Prostate gland (tissue), 2 donors: ENCODE results near the gene IDUA.

Source experiments
- CTCF ChIP-seq, 4 experiments: fragments of 200-600 bp in 2 of 4; fragments of 450-650 bp in 2 of 4; sonication (generic) in 2 of 4; IDR thresholded peaks; 1 replicate in 3 of 4; 2 replicates in 1 of 4; pipeline ENCODE4 v1.5.1; 2016 to 2019; ENCODE audit warnings: antibody characterized with exemption in 4 of 4, mild to moderate bottlenecking in 2 of 4, moderate library complexity in 2 of 4
- POLR2A ChIP-seq: fragments of 450-650 bp; IDR thresholded peaks from one replicate; pipeline ENCODE4 v1.6.1; 2016; ENCODE audit warnings: antibody characterized with exemption, mild to moderate bottlenecking
- POLR2AphosphoS5 ChIP-seq: sonication (generic); formaldehyde crosslinking; IDR thresholded peaks from one replicate; pipeline ENCODE4 v1.6.1; 2017; ENCODE audit warnings: antibody characterized with exemption

- TF ChIP-seq CTCF (IDR thresholded peaks at IDR 0.05) (no peak), POLR2AphosphoS5 (no peak), POLR2A (no peak)
These were observed 12.2 kb upstream of the IDUA start for GRCh38 chr4:974668-975067.
